Glomerular endothelial cell (primary cell): Measurements from ENCODE around the gene ALDH1L1. TPM values are rescaled to one million over a fixed set of nuclear protein-coding genes. Genes with fewer than 3 reads are reported as not detected.
"Not testable (repeated sequence)": the region's sequence is repeated elsewhere in the genome, so short reads cannot be mapped to it uniquely, and the experiment has no call there.

Experiments
- DNase-seq: peaks from one replicate; pipeline ENCODE4 v3.0.0-alpha.2; 2011; ENCODE audit warnings: low read depth, low spot score; ENCODE audit errors: extremely low read depth
- total RNA-seq: library from RNA; depleted of rRNA; stranded (reverse); fragments of >200 nt; gene quantifications from 2 replicates; pipeline ENCODE4 v1.2.3, GENCODE V29; 2015

The ALDH1L1 gene
- total RNA-seq, 1 donor from 2014 or later = not detected

- DNase-seq = no peak
Measured at GRCh38 chr3:126108676-126109050, 71.7 kb downstream of the ALDH1L1 start.

GRCh38 chr3:126107957-126108675, 72.3 kb downstream of the ALDH1L1 start:
- no peak for DNase-seq

- DNase-seq = no peak
Measured at GRCh38 chr3:126107203-126107939, 73.0 kb downstream of the ALDH1L1 start.

- DNase-seq = no peak
Measured at GRCh38 chr3:126106336-126107202, 73.8 kb downstream of the ALDH1L1 start.

- DNase-seq = no peak
Measured at GRCh38 chr3:126105691-126106187, 74.6 kb downstream of the ALDH1L1 start.

- no peak for DNase-seq
Measured at GRCh38 chr3:126104742-126105605, 75.4 kb downstream of the ALDH1L1 start.

- no peak for DNase-seq
Measured at GRCh38 chr3:126104028-126104635, 76.3 kb downstream of the ALDH1L1 start.

- no peak for DNase-seq
Measured at GRCh38 chr3:126103121-126104027, 77.0 kb downstream of the ALDH1L1 start.

GRCh38 chr3:126102530-126102951, 77.8 kb downstream of the ALDH1L1 start:
- DNase-seq = no peak

- DNase-seq = no peak
Measured at GRCh38 chr3:126102011-126102410, 78.4 kb downstream of the ALDH1L1 start.

GRCh38 chr3:126101521-126101982, 78.8 kb downstream of the ALDH1L1 start:
- no peak for DNase-seq

GRCh38 chr3:126100634-126101301, 79.6 kb downstream of the ALDH1L1 start:
- DNase-seq = no peak

- no peak for DNase-seq
Measured at GRCh38 chr3:126100269-126100633, 80.1 kb downstream of the ALDH1L1 start.

GRCh38 chr3:126098391-126098858, 82.0 kb downstream of the ALDH1L1 start:
- no peak for DNase-seq

- DNase-seq = no peak
Measured at GRCh38 chr3:126097801-126098200, 82.6 kb downstream of the ALDH1L1 start.

GRCh38 chr3:126096274-126096673, 84.1 kb downstream of the ALDH1L1 start:
- not testable (repeated sequence) for DNase-seq

- not testable (repeated sequence) for DNase-seq
Measured at GRCh38 chr3:126092128-126092527, 88.3 kb downstream of the ALDH1L1 start.
